ENCODE measurements around the gene FZD2. TPM values are rescaled to one million over a fixed set of nuclear protein-coding genes. Genes with fewer than 3 reads are reported as not detected.

FZD2 gene
- total and polyA plus RNA-seq, 2 of the 4 experiments (the other 2 are of a cell fraction): 21.3 to 130 TPM

DNA sequence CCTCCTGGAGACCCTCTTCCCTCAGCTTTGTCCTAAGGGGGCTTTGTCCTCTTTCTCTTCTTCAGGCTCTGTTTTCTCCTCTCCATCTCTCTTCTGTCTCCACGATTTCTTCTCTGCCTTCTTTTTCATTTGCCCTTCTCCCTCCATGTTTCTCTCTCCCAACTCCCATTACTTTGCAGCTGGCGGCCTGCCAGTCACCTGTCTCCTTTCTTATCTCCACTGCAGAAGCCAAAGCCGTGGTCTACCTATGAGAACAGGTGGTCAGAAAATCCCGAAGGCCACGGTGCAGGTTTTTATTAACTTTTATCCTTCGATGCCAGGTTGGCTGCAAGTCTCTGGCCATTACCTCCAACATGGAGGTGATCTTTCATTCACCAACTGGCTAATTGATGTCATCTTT, 45.1 kb downstream of the FZD2 start:
- H3K4me1 ChIP-seq (ENCODE audit: control insufficient read depth, insufficient read depth, low read length): peaks cover 26% of the 10 kb centered on the region
- H3K36me3 ChIP-seq (ENCODE audit: control insufficient read depth, insufficient read depth, low read length): no peaks in the 10 kb centered on the region
- H4K20me1 ChIP-seq (ENCODE audit: insufficient read depth, low read length): 0 out of 2 replicates have a peak, but pooled peaks cover 2% of the 10 kb centered on the region
- H3K18ac ChIP-seq (ENCODE audit: low read depth, low read length): no peak overlapping the region
- no peak overlapping the region for H3K23ac ChIP-seq (ENCODE audit: low read depth, low read length)
- H3K27me3 ChIP-seq (ENCODE audit: control insufficient read depth, insufficient read depth, low read length): no peaks in the 10 kb centered on the region
- CTCF ChIA-PET: no interaction called here
- H3K4me2 ChIP-seq (ENCODE audit: low read depth, low read length): no peak overlapping the region
- intact Hi-C loops (cut with micrococcal nuclease): no loop called here
- H2BK5ac ChIP-seq (ENCODE audit: low read depth, low read length, poor library complexity, severe bottlenecking): no peak overlapping the region
- H3K9me3 ChIP-seq (ENCODE audit: control insufficient read depth, insufficient read depth, low read length): no peaks in the 10 kb centered on the region
- in situ Hi-C loops (cut with MboI; ENCODE audit: low sequenced_read_pairs): no loop called here
- no peak overlapping the region; the same call in 1 of the 2 replicates for H2AK5ac ChIP-seq (ENCODE audit: low read depth, low read length)
- H2AFZ ChIP-seq (replicated peaks; ENCODE audit: low read length, poor library complexity): no peak overlapping the region
- dilution Hi-C loops (cut with HindIII; ENCODE audit: low sequenced_read_pairs, unreplicated experiment): no loop called here
- no TSS peak for BruUV-seq (replicated peaks)
- H2BK20ac ChIP-seq (ENCODE audit: low read depth, low read length): no peak overlapping the region
- H3K14ac ChIP-seq (replicated peaks; ENCODE audit: low read depth, low read length): no peak overlapping the region
- ATAC-seq (ENCODE audit: low read depth) (no peak), DNase-seq (no peak)
- no peak overlapping the region for H2AK9ac ChIP-seq (replicated peaks; ENCODE audit: low read depth, low read length, poor library complexity)
- no peak overlapping the region for H4K91ac ChIP-seq (ENCODE audit: insufficient read depth, low read depth, low read length)
- H3K4ac ChIP-seq (ENCODE audit: low read depth, low read length): no peak overlapping the region
- H3K4me3 ChIP-seq (ENCODE audit: insufficient read depth, low read depth, low read length): no peak overlapping the region
- peak overlapping the region; percentile 13; the same call in 1 of the 2 replicates for H3K27ac ChIP-seq (ENCODE audit: insufficient read depth, low read length)
- no peak overlapping the region; a peak in 1 of 4 replicates for H4K8ac ChIP-seq (ENCODE audit: low read depth in 2 of 2, low read length in 2 of 2)
- H3K9me1 ChIP-seq (ENCODE audit: insufficient read depth, low read length): peaks cover 23% of the 10 kb centered on the region
- no peak overlapping the region for H3K9ac ChIP-seq (ENCODE audit: low read depth, low read length)
- H4K5ac ChIP-seq (ENCODE audit: low read depth, low read length): no peak overlapping the region
- H3K79me1 ChIP-seq (ENCODE audit: low read depth in 1 of 2, low read length in 2 of 2): 0 out of 4 replicates have a peak, but pooled peaks cover 0 to 5% of the 10 kb centered on the region in 2 experiments
- H3K56ac ChIP-seq (ENCODE audit: extremely low read depth, insufficient read depth, low read length): no peak overlapping the region
- H2BK15ac ChIP-seq (ENCODE audit: low read depth, low read length): 0 out of 3 replicates have a peak overlapping the region, but pooled peaks have one; percentile 5
- TF ChIP-seq, protein P1, sequence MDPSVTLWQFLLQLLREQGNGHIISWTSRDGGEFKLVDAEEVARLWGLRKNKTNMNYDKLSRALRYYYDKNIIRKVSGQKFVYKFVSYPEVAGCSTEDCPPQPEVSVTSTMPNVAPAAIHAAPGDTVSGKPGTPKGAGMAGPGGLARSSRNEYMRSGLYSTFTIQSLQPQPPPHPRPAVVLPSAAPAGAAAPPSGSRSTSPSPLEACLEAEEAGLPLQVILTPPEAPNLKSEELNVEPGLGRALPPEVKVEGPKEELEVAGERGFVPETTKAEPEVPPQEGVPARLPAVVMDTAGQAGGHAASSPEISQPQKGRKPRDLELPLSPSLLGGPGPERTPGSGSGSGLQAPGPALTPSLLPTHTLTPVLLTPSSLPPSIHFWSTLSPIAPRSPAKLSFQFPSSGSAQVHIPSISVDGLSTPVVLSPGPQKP (IDR thresholded peaks at IDR 0.05; ENCODE audit: borderline replicate concordance, low read depth, low read length): no peak
- TF ChIP-seq MAFK (IDR thresholded peaks at IDR 0.05; ENCODE audit: low read depth, low read length) (no peak), POLR2A (IDR thresholded peaks at IDR 0.05; ENCODE audit: low read depth, low read length) (no peak), CHD1 (IDR thresholded peaks at IDR 0.05; ENCODE audit: low read depth, low read length) (no peak), BHLHE40 (IDR thresholded peaks at IDR 0.05; ENCODE audit: low read depth, low read length) (no peak), MXI1 (IDR thresholded peaks at IDR 0.05; ENCODE audit: borderline replicate concordance, low read depth, low read length) (no peak), MAZ (IDR thresholded peaks at IDR 0.05; ENCODE audit: borderline replicate concordance, low read depth, low read length) (no peak), RCOR1 (IDR thresholded peaks at IDR 0.05; ENCODE audit: insufficient replicate concordance, low read length) (no peak), FOS (IDR thresholded peaks at IDR 0.05; ENCODE audit: low read depth, low read length) (no peak), RFX5 (IDR thresholded peaks at IDR 0.05; ENCODE audit: low read depth, low read length) (no peak)
- TF ChIP-seq, protein P2, sequence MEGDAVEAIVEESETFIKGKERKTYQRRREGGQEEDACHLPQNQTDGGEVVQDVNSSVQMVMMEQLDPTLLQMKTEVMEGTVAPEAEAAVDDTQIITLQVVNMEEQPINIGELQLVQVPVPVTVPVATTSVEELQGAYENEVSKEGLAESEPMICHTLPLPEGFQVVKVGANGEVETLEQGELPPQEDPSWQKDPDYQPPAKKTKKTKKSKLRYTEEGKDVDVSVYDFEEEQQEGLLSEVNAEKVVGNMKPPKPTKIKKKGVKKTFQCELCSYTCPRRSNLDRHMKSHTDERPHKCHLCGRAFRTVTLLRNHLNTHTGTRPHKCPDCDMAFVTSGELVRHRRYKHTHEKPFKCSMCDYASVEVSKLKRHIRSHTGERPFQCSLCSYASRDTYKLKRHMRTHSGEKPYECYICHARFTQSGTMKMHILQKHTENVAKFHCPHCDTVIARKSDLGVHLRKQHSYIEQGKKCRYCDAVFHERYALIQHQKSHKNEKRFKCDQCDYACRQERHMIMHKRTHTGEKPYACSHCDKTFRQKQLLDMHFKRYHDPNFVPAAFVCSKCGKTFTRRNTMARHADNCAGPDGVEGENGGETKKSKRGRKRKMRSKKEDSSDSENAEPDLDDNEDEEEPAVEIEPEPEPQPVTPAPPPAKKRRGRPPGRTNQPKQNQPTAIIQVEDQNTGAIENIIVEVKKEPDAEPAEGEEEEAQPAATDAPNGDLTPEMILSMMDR (conservative IDR thresholded peaks at IDR 0.05; ENCODE audit: low read depth, low read length): no peak
- TF ChIP-seq, protein P3, sequence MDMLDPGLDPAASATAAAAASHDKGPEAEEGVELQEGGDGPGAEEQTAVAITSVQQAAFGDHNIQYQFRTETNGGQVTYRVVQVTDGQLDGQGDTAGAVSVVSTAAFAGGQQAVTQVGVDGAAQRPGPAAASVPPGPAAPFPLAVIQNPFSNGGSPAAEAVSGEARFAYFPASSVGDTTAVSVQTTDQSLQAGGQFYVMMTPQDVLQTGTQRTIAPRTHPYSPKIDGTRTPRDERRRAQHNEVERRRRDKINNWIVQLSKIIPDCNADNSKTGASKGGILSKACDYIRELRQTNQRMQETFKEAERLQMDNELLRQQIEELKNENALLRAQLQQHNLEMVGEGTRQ (IDR thresholded peaks at IDR 0.05; ENCODE audit: low read depth, low read length): no peak
- H2BK120ac ChIP-seq (ENCODE audit: low read depth, low read length): no peak overlapping the region
- POLR2A ChIA-PET (ENCODE audit: unreplicated experiment): no interaction called here
- WGBS, 2 experiments (ENCODE audit: extremely low coverage in 2 of 2, insufficient read length in 1 of 2): no CpG with 5 or more reads among the region's 6 CpGs
